Measurements from ENCODE around the gene LENEP. TPM values are rescaled to one million over a fixed set of nuclear protein-coding genes. Genes with fewer than 3 reads are reported as not detected.

The LENEP gene
- total RNA-seq, 1 donor from 2014 or later: not detected

- Histone ChIP-seq H3K36me3 (no peaks in the 10 kb centered on the region), H3K4me3 (no peak overlapping the region), H3K27me3 (no peaks in the 10 kb centered on the region), H3K4me1 (peaks cover 30% of the 10 kb centered on the region), H3K27ac (no peak overlapping the region), H3K9me3 (no peaks in the 10 kb centered on the region)
- no peak for DNase-seq (ENCODE audit: extremely low spot score in 2 of 2)
- TF ChIP-seq CTCF (IDR thresholded peaks at IDR 0.05) (no peak), POLR2A (IDR thresholded peaks at IDR 0.05) (no peak), POLR2AphosphoS5 (IDR thresholded peaks at IDR 0.05; ENCODE audit: insufficient read depth in 1 of 2, low read depth in 1 of 2) (no peak)
- intact Hi-C loops (cut with DNase I): no loop called here
Measured at GRCh38 chr1:155035936-155036335, 42.5 kb downstream of the LENEP start.

- Histone ChIP-seq H3K4me1 (peaks cover 30% of the 10 kb centered on the region), H3K27ac (peak overlapping the region; percentile 76), H3K27me3 (no peaks in the 10 kb centered on the region), H3K9me3 (no peaks in the 10 kb centered on the region), H3K4me3 (no peak overlapping the region), H3K36me3 (no peaks in the 10 kb centered on the region)
- DNase-seq (ENCODE audit: extremely low spot score in 2 of 2): no peak
- intact Hi-C loops (cut with DNase I): no loop called here
- TF ChIP-seq POLR2A (IDR thresholded peaks at IDR 0.05): no peak
- no peak for TF ChIP-seq POLR2AphosphoS5 (IDR thresholded peaks at IDR 0.05; ENCODE audit: insufficient read depth in 1 of 2, low read depth in 1 of 2)
- no peak for TF ChIP-seq CTCF (IDR thresholded peaks at IDR 0.05)
Measured at GRCh38 chr1:155037043-155037442, 43.7 kb downstream of the LENEP start.

GRCh38 chr1:155037851-155038441 lies 44.6 kb downstream of the LENEP start:
- H3K4me1 ChIP-seq: peaks cover 30% of the 10 kb centered on the region
- TF ChIP-seq CTCF (IDR thresholded peaks at IDR 0.05): no peak
- TF ChIP-seq POLR2AphosphoS5 (IDR thresholded peaks at IDR 0.05; ENCODE audit: insufficient read depth in 1 of 2, low read depth in 1 of 2): peak in 1 of 2 donors; percentile 25
- no peak for TF ChIP-seq POLR2A (IDR thresholded peaks at IDR 0.05)
- no peaks in the 10 kb centered on the region for H3K27me3 ChIP-seq
- no peaks in the 10 kb centered on the region for H3K9me3 ChIP-seq
- no peak overlapping the region for H3K4me3 ChIP-seq
- H3K27ac ChIP-seq: peak overlapping the region; percentile 76
- no peaks in the 10 kb centered on the region for H3K36me3 ChIP-seq
- intact Hi-C loops (cut with DNase I): no loop called here
- no peak for DNase-seq (ENCODE audit: extremely low spot score in 2 of 2)

- no peaks in the 10 kb centered on the region for H3K36me3 ChIP-seq
- H3K27me3 ChIP-seq: no peaks in the 10 kb centered on the region
- no peaks in the 10 kb centered on the region for H3K9me3 ChIP-seq
- intact Hi-C loops (cut with DNase I): no loop called here
- peak overlapping the region; percentile 79 for H3K27ac ChIP-seq
- H3K4me1 ChIP-seq: peaks cover 30% of the 10 kb centered on the region
- H3K4me3 ChIP-seq: no peak overlapping the region
- DNase-seq (ENCODE audit: extremely low spot score in 2 of 2): no peak
- TF ChIP-seq CTCF (IDR thresholded peaks at IDR 0.05) (no peak), POLR2AphosphoS5 (IDR thresholded peaks at IDR 0.05; ENCODE audit: insufficient read depth in 1 of 2, low read depth in 1 of 2) (peak in 1 of 2 donors; percentile 70)
Measured at GRCh38 chr1:155038602-155039307, 45.4 kb downstream of the LENEP start.

- no peak overlapping the region for H3K4me3 ChIP-seq
- no peaks in the 10 kb centered on the region for H3K27me3 ChIP-seq
- no peak for TF ChIP-seq POLR2A (IDR thresholded peaks at IDR 0.05)
- TF ChIP-seq POLR2AphosphoS5 (IDR thresholded peaks at IDR 0.05; ENCODE audit: insufficient read depth in 1 of 2, low read depth in 1 of 2): no peak
- TF ChIP-seq CTCF (IDR thresholded peaks at IDR 0.05): no peak
- H3K27ac ChIP-seq: peak overlapping the region; percentile 79
- H3K36me3 ChIP-seq: no peaks in the 10 kb centered on the region
- DNase-seq (ENCODE audit: extremely low spot score in 2 of 2): no peak
- no peaks in the 10 kb centered on the region for H3K9me3 ChIP-seq
- intact Hi-C loops (cut with DNase I): no loop called here
- peaks cover 28% of the 10 kb centered on the region for H3K4me1 ChIP-seq
Measured at GRCh38 chr1:155039308-155039669, 45.9 kb downstream of the LENEP start.

Data from vagina (tissue), 2 donors.